PC-9 (cell line): ENCODE measurements around the gene RHOD. TPM values are rescaled to one million over a fixed set of nuclear protein-coding genes. Genes with fewer than 3 reads are reported as not detected.

Experiments used
- Bru-seq: library from RNA; stranded (reverse); fragments of 400-500 nt; gene quantifications from one replicate; lab custom pipeline; 2021; lab: Mats Ljungman, UMichigan
- BruChase-seq, 2 experiments: library from RNA; stranded (reverse); fragments of 400-500 nt; gene quantifications; one replicate each; lab custom pipeline; 2021; lab: Mats Ljungman, UMichigan
- BruUV-seq: library from RNA; stranded (reverse); fragments of 400-500 nt; replicated peaks from 2 replicates; lab custom pipeline; 2021; lab: Mats Ljungman, UMichigan
- CTCF ChIA-PET: fragments of 300-600 bp; sonication (Branson Sonifier 250); formaldehyde crosslinking; loops from one replicate; lab custom pipeline; 2022; ENCODE audit warnings: antibody characterized with exemption; lab: Charles Lee
- POLR2A ChIA-PET: fragments of 300-600 bp; sonication (Branson Sonifier 250); formaldehyde crosslinking; loops from one replicate; lab custom pipeline; 2022; ENCODE audit warnings: antibody characterized with exemption; ENCODE audit not compliant: unreplicated experiment; lab: Charles Lee
- DNase-seq, 2 experiments: peaks; one replicate each; pipeline versions ENCODE4 v3.0.0 to v3.0.0-alpha.2; 2015 to 2022; ENCODE audit warnings: mixed read lengths in 1 of 2
- H2AFZ ChIP-seq: fragments of 200-600 bp; sonication (generic); 2 replicates; pipeline ENCODE4 v1.8.1; 2017; ENCODE audit warnings: antibody characterized with exemption
- H3F3A ChIP-seq: fragments of 200-600 bp; sonication (generic); 2 replicates; pipeline ENCODE4 v1.8.1; 2017; ENCODE audit warnings: antibody characterized with exemption, mild to moderate bottlenecking, low read depth; ENCODE audit not compliant: insufficient read depth
- H3K27ac ChIP-seq: fragments of 200-600 bp; sonication (generic); 2 replicates; pipeline ENCODE4 v1.6.1; 2016; ENCODE audit warnings: mixed run types
- H3K27me3 ChIP-seq: fragments of 200-600 bp; sonication (generic); 2 replicates; pipeline ENCODE4 v1.6.1; 2016; ENCODE audit warnings: low read depth, mixed run types; ENCODE audit not compliant: insufficient read depth
- H3K36me3 ChIP-seq: fragments of 200-600 bp; sonication (generic); 2 replicates; pipeline ENCODE4 v1.6.1; 2016; ENCODE audit warnings: low read depth, mixed run types
- H3K4me1 ChIP-seq: fragments of 200-600 bp; sonication (generic); replicated peaks from 2 replicates; pipeline ENCODE4 v1.6.1; 2016; ENCODE audit warnings: mixed run types; ENCODE audit not compliant: insufficient read depth
- H3K4me2 ChIP-seq: fragments of 200-600 bp; sonication (generic); 2 replicates; pipeline ENCODE4 v1.6.1; 2017; ENCODE audit warnings: mixed run types
- H3K4me3 ChIP-seq: fragments of 200-600 bp; sonication (generic); 2 replicates; pipeline ENCODE4 v1.6.1; 2016; ENCODE audit warnings: mixed run types
- H3K79me2 ChIP-seq: fragments of 200-600 bp; sonication (generic); 2 replicates; pipeline ENCODE4 v1.6.1; 2017; ENCODE audit warnings: low read depth, mixed run types
- H3K9me2 ChIP-seq: fragments of 200-600 bp; sonication (generic); 2 replicates; pipeline ENCODE4 v1.8.1; 2017; ENCODE audit warnings: mild to moderate bottlenecking; ENCODE audit not compliant: insufficient read depth
- H3K9me3 ChIP-seq: fragments of 200-600 bp; sonication (generic); 2 replicates; pipeline ENCODE4 v1.8.1; 2016; ENCODE audit warnings: low read depth; ENCODE audit not compliant: insufficient read depth
- H4K20me1 ChIP-seq: fragments of 200-600 bp; sonication (generic); 2 replicates; pipeline ENCODE4 v1.8.1; 2017; ENCODE audit not compliant: insufficient read depth
- CTCF ChIP-seq: fragments of 200-600 bp; sonication (generic); conservative IDR thresholded peaks from 2 replicates; pipeline ENCODE4 v1.6.1; 2017; ENCODE audit warnings: mixed run types, antibody characterized with exemption, mild to moderate bottlenecking, moderate library complexity
- EZH2 ChIP-seq: fragments of 200-600 bp; sonication (generic); IDR thresholded peaks from 2 replicates; pipeline ENCODE4 v1.8.0; 2017; ENCODE audit warnings: antibody characterized with exemption, low read depth
- intact Hi-C: fragments of 100-400 bp; cut with micrococcal nuclease; formaldehyde crosslinking; loops from one replicate; pipeline ENCODE4 v1.10.0; 2022; ENCODE audit not compliant: unreplicated experiment
- long read RNA-seq: library from polyadenylated mRNA; stranded (forward); transcript quantifications from one replicate; pipeline ENCODE4 v2.0.0, GENCODE V29; 2022
- total RNA-seq: library from RNA; stranded (reverse); gene quantifications from 2 replicates; pipeline ENCODE4 v1.2.3, GENCODE V29; 2021

The RHOD gene, protein sequence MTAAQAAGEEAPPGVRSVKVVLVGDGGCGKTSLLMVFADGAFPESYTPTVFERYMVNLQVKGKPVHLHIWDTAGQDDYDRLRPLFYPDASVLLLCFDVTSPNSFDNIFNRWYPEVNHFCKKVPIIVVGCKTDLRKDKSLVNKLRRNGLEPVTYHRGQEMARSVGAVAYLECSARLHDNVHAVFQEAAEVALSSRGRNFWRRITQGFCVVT
- total RNA-seq: 127 and 156 TPM in 2 replicates
- Bru-seq, nascent RNA: percentile 65 among the genes with signal in this experiment
- percentile 69 among the genes with signal in this experiment for BruChase-seq, experiment 1, labeled RNA remaining after a 2-hour chase
- BruChase-seq, experiment 2, labeled RNA remaining after a 6-hour chase: percentile 84 among the genes with signal in this experiment
- long read RNA-seq, transcript RHOD-201 (5 exons, 1,129 nt): major isoform, 186 of 207 reads
- long read RNA-seq, partial matches to known transcripts: 7 of 207 reads
- long read RNA-seq, other reads (novel, unspliced or antisense): 11 of 207 reads

GRCh38 chr11:67056267-67057204 is at the start of gene RHOD:
RHOD (plus strand) TSS chr11:67056847; CDS start chr11:67056903, 56 bp downstream.
- intact Hi-C loops: loop anchor here (5.0 to 10.0 kb wide), 4 partner anchors 206 to 362 kb away; partner anchors contain the start of gene RCE1
- TF ChIP-seq EZH2: no peak
- no peak for TF ChIP-seq CTCF
- Histone ChIP-seq H3K4me3 (peak within 1 kb of the TSS; percentile 82), H3K27me3 (no peaks in the 10 kb centered on the region), H3K4me1 (peaks cover 66% of the 10 kb centered on the region), H3K36me3 (no peaks in the 10 kb centered on the region), H3F3A (peaks cover 47% of the 10 kb centered on the region), H3K9me3 (no peaks in the 10 kb centered on the region), H3K9me2 (no peaks in the 10 kb centered on the region), H3K4me2 (peak within 1 kb of the TSS; percentile 99), H2AFZ (peak within 1 kb of the TSS; percentile 88), H3K27ac (peak within 1 kb of the TSS; percentile 74), H4K20me1 (no peaks in the 10 kb centered on the region), H3K79me2 (peaks cover 47% of the 10 kb centered on the region)
- POLR2A ChIA-PET: interaction anchor here (0.5 to 0.7 kb wide), 2 partner anchors 261 to 721 kb away, joined by 3 to 9 read pairs; no protein-coding TSS in a partner anchor
- TSS peak; percentile 48 for BruUV-seq
- peak; percentile 61 to 79 for DNase-seq
- CTCF ChIA-PET: interaction anchor here (0.6 to 2.5 kb wide), 3 partner anchors 24 to 261 kb away, joined by 4 to 19 read pairs (median 7); no protein-coding TSS in a partner anchor

- DNase-seq: no peak
- no peak for TF ChIP-seq EZH2
- no peak for TF ChIP-seq CTCF
- no TSS peak for BruUV-seq
- Histone ChIP-seq H3K27me3 (no peaks in the 10 kb centered on the region), H3K27ac (no peak overlapping the region), H3K36me3 (no peaks in the 10 kb centered on the region), H3K4me1 (peaks cover 13% of the 10 kb centered on the region), H3K4me3 (no peak overlapping the region), H3F3A (peaks cover 6% of the 10 kb centered on the region; the same call in 1 of the 2 replicates), H2AFZ (peak overlapping the region; percentile 89), H3K79me2 (no peaks in the 10 kb centered on the region), H4K20me1 (no peaks in the 10 kb centered on the region), H3K9me3 (no peaks in the 10 kb centered on the region), H3K4me2 (peak overlapping the region; percentile 69), H3K9me2 (no peaks in the 10 kb centered on the region)
- intact Hi-C loops: no loop called here
- ChIA-PET CTCF (no interaction called here), POLR2A (no interaction called here)
Observed at GRCh38 chr11:67007126-67007525, 49.5 kb upstream of the RHOD start.
